CD14-positive monocyte (primary cell): ENCODE results near the gene CDNF. TPM values are rescaled to one million over a fixed set of nuclear protein-coding genes. Genes with fewer than 3 reads are reported as not detected.
A peak's percentile ranks its signal among the peaks of the same experiment; 100 is the strongest.

Experiments used
- DNase-seq, 3 donors: peaks; one replicate each; pipeline ENCODE4 v3.0.0-alpha.2; 2011 to 2022
- H2AFZ ChIP-seq: 2 replicates; pipeline ENCODE4 v1.6.0; 2012; ENCODE audit warnings: mild to moderate bottlenecking, low read depth, low read length, inconsistent platforms; ENCODE audit not compliant: insufficient read depth, poor library complexity, severe bottlenecking
- H3K27ac ChIP-seq, 2 donors: 1 replicate in 1 of 2; 2 replicates in 1 of 2; pipeline ENCODE4 v1.5.1; 2012 to 2013; ENCODE audit warnings: low read length in 2 of 2, control low read depth in 1 of 2, inconsistent platforms in 1 of 2, low read depth in 1 of 2, mild to moderate bottlenecking in 1 of 2
- H3K27me3 ChIP-seq, 2 donors: one replicate each; pipeline versions ENCODE4 v1.6.0 to v1.6.1; 2011 to 2013; ENCODE audit warnings: low read length in 2 of 2; ENCODE audit not compliant: control insufficient read depth in 2 of 2, insufficient read depth in 2 of 2
- H3K36me3 ChIP-seq, 2 donors: replicated peaks in 1 of 2; 1 replicate in 1 of 2; 2 replicates in 1 of 2; pipeline versions ENCODE4 v1.5.1 to v1.6.1; 2012 to 2013; ENCODE audit warnings: low read length in 2 of 2, control low read depth in 1 of 2, inconsistent platforms in 1 of 2, mild to moderate bottlenecking in 1 of 2; ENCODE audit not compliant: insufficient read depth in 2 of 2, control insufficient read depth in 1 of 2
- H3K4me1 ChIP-seq, 2 donors: 1 replicate in 1 of 2; 2 replicates in 1 of 2; pipeline versions ENCODE4 v1.5.1 to v1.6.1; 2012 to 2013; ENCODE audit warnings: low read length in 2 of 2, control low read depth in 1 of 2, inconsistent platforms in 1 of 2, mild to moderate bottlenecking in 1 of 2, moderate library complexity in 1 of 2; ENCODE audit not compliant: insufficient read depth in 2 of 2, control insufficient read depth in 1 of 2
- H3K4me2 ChIP-seq: replicated peaks from 2 replicates; pipeline ENCODE3; 2012; ENCODE audit warnings: low read length, moderate library complexity, mild to moderate bottlenecking; ENCODE audit not compliant: poor library complexity, severe bottlenecking; ENCODE audit errors: extremely low read depth
- H3K4me3 ChIP-seq, 3 experiments: fragments of 200-600 bp in 1 of 3; sonication (generic) in 1 of 3; replicated peaks in 1 of 3; 1 replicate in 2 of 3; 2 replicates in 1 of 3; pipeline ENCODE4 v1.5.1; 2011 to 2013; ENCODE audit warnings: low read length in 3 of 3, mild to moderate bottlenecking in 3 of 3, control low read depth in 2 of 3, low read depth in 2 of 3, inconsistent platforms in 1 of 3, moderate library complexity in 1 of 3
- H3K79me2 ChIP-seq: 2 replicates; pipeline ENCODE4 v1.6.0; 2012; ENCODE audit warnings: mild to moderate bottlenecking, control low read depth, inconsistent platforms, low read length, moderate library complexity; ENCODE audit not compliant: insufficient read depth
- H3K9ac ChIP-seq: 2 replicates; pipeline ENCODE4 v1.6.0; 2017; ENCODE audit warnings: low read length, mild to moderate bottlenecking; ENCODE audit not compliant: insufficient read depth, poor library complexity, severe bottlenecking
- H3K9me3 ChIP-seq, 2 donors: replicated peaks in 1 of 2; 1 replicate in 1 of 2; 2 replicates in 1 of 2; pipeline versions ENCODE4 v1.5.1 to v1.6.1; 2012 to 2013; ENCODE audit warnings: low read length in 2 of 2, control low read depth in 1 of 2; ENCODE audit not compliant: control insufficient read depth in 1 of 2, insufficient read depth in 1 of 2
- H4K20me1 ChIP-seq: 2 replicates; pipeline ENCODE4 v1.6.0; 2012; ENCODE audit warnings: mild to moderate bottlenecking, low read length, control low read depth, moderate library complexity; ENCODE audit not compliant: insufficient read depth
- H3K27ac Mint-ChIP-seq, 7 donors: one replicate each; pipeline ENCODE4 v1.8.0; 2020; ENCODE audit warnings: mild to moderate bottlenecking in 7 of 7, mixed read lengths in 7 of 7, moderate library complexity in 6 of 7, inconsistent platforms in 2 of 7
- H3K27me3 Mint-ChIP-seq, 3 donors: one replicate each; pipeline ENCODE4 v1.8.0; 2021 to 2022; ENCODE audit warnings: low read depth in 3 of 3, mild to moderate bottlenecking in 3 of 3, mixed read lengths in 3 of 3, moderate library complexity in 3 of 3, inconsistent platforms in 1 of 3
- H3K36me3 Mint-ChIP-seq, 2 donors: one replicate each; pipeline ENCODE4 v1.8.0; 2020; ENCODE audit warnings: mixed read lengths in 2 of 2, inconsistent platforms in 1 of 2, mild to moderate bottlenecking in 1 of 2
- H3K4me1 Mint-ChIP-seq: one replicate; pipeline ENCODE4 v1.8.0; 2020; ENCODE audit warnings: mild to moderate bottlenecking, mixed read lengths
- H3K4me3 Mint-ChIP-seq, 2 donors: one replicate each; pipeline ENCODE4 v1.8.0; 2020; ENCODE audit warnings: mild to moderate bottlenecking in 2 of 2, mixed read lengths in 2 of 2, moderate library complexity in 1 of 2
- H3K9me3 Mint-ChIP-seq, 7 donors: one replicate each; pipeline ENCODE4 v1.8.0; 2020 to 2022; ENCODE audit warnings: mixed read lengths in 7 of 7, mild to moderate bottlenecking in 6 of 7, moderate library complexity in 6 of 7, inconsistent platforms in 2 of 7
- WGBS: methylation state at CpG from one replicate; pipeline ENCODE4 v1.1.5; 2013; ENCODE audit warnings: missing lambda C conversion rate; ENCODE audit not compliant: insufficient coverage; 5-methylcytosine and 5-hydroxymethylcytosine counted together
- intact Hi-C, 2 donors: fragments of 100-400 bp; cut with micrococcal nuclease; formaldehyde crosslinking; loops; one replicate each; pipeline versions ENCODE4 v1.15.0 to v1.15.1; 2023
- polyA plus RNA-seq, 3 donors: library from polyadenylated mRNA; depleted of rRNA in 1 of 3; unstranded in 2 of 3; stranded (reverse) in 1 of 3; fragments of 300-500 nt in 2 of 3; fragments of >200 nt in 1 of 3; fragmentation: Illumina TruSeq in 2 of 3; gene quantifications; 1 replicate in 2 of 3; 2 replicates in 1 of 3; pipeline ENCODE4 v1.2.3, GENCODE V29; 2012 to 2021
- TF ChIP-seq, protein P1 (sequence below): fragments of 200-600 bp; IDR thresholded peaks from one replicate; pipeline ENCODE4 v1.8.0; 2022; ENCODE audit warnings: antibody characterized with exemption, mild to moderate bottlenecking

Gene CDNF
- polyA plus RNA-seq, 3 donors, result 0.28 TPM; not detected in 1

DNA sequence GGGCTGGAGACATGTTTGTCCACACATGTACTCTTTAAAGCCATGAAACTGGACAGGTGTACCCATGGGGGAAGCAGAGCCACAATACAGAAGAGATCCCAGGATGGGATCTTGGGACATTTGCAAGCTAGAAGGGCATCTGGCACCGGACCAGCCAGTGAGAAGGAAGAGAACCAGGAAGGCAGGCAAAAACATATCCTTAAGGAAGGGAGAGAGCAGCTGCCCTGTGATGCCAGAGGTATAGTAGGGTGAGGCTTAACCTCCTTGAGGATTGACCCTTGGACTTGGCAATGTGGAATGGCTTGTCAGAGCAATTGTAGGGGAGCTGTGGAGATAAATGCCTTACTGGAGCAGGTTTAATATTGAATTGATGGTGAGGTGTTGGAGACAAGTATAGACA is 23.0 kb upstream of the CDNF start:
- H3K36me3 ChIP-seq, result peaks cover 21 to 35% of the 10 kb centered on the region in 2 donors
- H3K4me1 Mint-ChIP-seq, result peaks cover 23% of the 10 kb centered on the region
- intact Hi-C loops, result no loop called here

DNA sequence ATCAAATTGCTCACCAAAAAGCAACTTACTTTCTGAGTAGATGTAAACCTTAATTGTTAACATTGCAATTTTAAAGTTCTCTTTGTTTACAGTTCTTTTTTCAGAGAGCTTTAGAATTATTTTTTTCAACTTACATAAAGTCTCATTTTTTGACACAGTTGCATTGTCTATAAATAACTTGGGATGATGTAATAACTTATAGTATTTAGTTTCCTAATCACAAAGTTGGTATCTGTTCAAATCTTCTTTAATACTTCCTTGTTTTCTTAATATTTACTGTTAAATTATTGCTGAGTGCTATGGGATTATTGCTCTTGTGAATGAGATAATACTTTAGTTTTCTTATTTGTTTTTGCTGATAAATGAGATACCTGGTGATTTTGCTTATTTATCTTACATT is 21.9 kb upstream of the CDNF start:
- no peaks in the 10 kb centered on the region for H3K9me3 Mint-ChIP-seq
- Histone ChIP-seq H2AFZ (no peak overlapping the region), H4K20me1 (no peaks in the 10 kb centered on the region), H3K4me3 (no peak overlapping the region), H3K9ac (no peak overlapping the region), H3K27ac (peak overlapping the region in 1 of 2 donors; percentile 64), H3K4me2 (no peak overlapping the region), H3K36me3 (peaks cover 27 to 42% of the 10 kb centered on the region in 2 donors), H3K4me1 (peaks cover 7 to 24% of the 10 kb centered on the region in 2 donors), H3K79me2 (no peaks in the 10 kb centered on the region), H3K9me3 (no peaks in the 10 kb centered on the region), H3K27me3 (no peaks in the 10 kb centered on the region)
- intact Hi-C loops, result no loop called here
- TF ChIP-seq, protein P1, sequence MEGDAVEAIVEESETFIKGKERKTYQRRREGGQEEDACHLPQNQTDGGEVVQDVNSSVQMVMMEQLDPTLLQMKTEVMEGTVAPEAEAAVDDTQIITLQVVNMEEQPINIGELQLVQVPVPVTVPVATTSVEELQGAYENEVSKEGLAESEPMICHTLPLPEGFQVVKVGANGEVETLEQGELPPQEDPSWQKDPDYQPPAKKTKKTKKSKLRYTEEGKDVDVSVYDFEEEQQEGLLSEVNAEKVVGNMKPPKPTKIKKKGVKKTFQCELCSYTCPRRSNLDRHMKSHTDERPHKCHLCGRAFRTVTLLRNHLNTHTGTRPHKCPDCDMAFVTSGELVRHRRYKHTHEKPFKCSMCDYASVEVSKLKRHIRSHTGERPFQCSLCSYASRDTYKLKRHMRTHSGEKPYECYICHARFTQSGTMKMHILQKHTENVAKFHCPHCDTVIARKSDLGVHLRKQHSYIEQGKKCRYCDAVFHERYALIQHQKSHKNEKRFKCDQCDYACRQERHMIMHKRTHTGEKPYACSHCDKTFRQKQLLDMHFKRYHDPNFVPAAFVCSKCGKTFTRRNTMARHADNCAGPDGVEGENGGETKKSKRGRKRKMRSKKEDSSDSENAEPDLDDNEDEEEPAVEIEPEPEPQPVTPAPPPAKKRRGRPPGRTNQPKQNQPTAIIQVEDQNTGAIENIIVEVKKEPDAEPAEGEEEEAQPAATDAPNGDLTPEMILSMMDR, result no peak
- no peak overlapping the region for H3K4me3 Mint-ChIP-seq
- H3K27me3 Mint-ChIP-seq, result peaks cover 0 to 3% (median 0%) of the 10 kb centered on the region in 3 donors
- H3K4me1 Mint-ChIP-seq, result peaks cover 23% of the 10 kb centered on the region
- peaks cover 40 to 52% of the 10 kb centered on the region in 2 donors for H3K36me3 Mint-ChIP-seq
- DNase-seq, result peak in 1 of 3 donors; percentile 13
- peak overlapping the region in 2 of 7 donors; percentile 57 to 84 for H3K27ac Mint-ChIP-seq

More for the DNA sequence above, 23.0 kb upstream of the CDNF start:
- H3K27ac Mint-ChIP-seq, result peak overlapping the region in 4 of 7 donors; percentile 10 to 84 (median 41)
- no peaks in the 10 kb centered on the region for H3K9me3 Mint-ChIP-seq
- TF ChIP-seq, protein P1, result no peak
- Histone ChIP-seq H2AFZ (no peak overlapping the region), H3K79me2 (no peaks in the 10 kb centered on the region), H3K4me1 (peaks cover 7 to 24% of the 10 kb centered on the region in 2 donors), H3K27me3 (no peaks in the 10 kb centered on the region), H3K4me3 (no peak overlapping the region), H3K4me2 (no peak overlapping the region), H3K27ac (peak overlapping the region in 1 of 2 donors; percentile 64), H3K9ac (no peak overlapping the region), H4K20me1 (no peaks in the 10 kb centered on the region), H3K9me3 (no peaks in the 10 kb centered on the region)
- no peak for DNase-seq
- H3K27me3 Mint-ChIP-seq, result peaks cover 0 to 3% (median 0%) of the 10 kb centered on the region in 3 donors
- whole genome bisulfite sequencing, result 100% methylated on average over 1 of the region's 1 CpG
- no peak overlapping the region for H3K4me3 Mint-ChIP-seq
- peaks cover 37 to 50% of the 10 kb centered on the region in 2 donors for H3K36me3 Mint-ChIP-seq
